ENCODE measurements around the gene SCAMP2.

Gene SCAMP2

GRCh38 chr15:74809242-74809641 is 63.9 kb downstream of the SCAMP2 start:
- TF ChIP-seq, protein P1, sequence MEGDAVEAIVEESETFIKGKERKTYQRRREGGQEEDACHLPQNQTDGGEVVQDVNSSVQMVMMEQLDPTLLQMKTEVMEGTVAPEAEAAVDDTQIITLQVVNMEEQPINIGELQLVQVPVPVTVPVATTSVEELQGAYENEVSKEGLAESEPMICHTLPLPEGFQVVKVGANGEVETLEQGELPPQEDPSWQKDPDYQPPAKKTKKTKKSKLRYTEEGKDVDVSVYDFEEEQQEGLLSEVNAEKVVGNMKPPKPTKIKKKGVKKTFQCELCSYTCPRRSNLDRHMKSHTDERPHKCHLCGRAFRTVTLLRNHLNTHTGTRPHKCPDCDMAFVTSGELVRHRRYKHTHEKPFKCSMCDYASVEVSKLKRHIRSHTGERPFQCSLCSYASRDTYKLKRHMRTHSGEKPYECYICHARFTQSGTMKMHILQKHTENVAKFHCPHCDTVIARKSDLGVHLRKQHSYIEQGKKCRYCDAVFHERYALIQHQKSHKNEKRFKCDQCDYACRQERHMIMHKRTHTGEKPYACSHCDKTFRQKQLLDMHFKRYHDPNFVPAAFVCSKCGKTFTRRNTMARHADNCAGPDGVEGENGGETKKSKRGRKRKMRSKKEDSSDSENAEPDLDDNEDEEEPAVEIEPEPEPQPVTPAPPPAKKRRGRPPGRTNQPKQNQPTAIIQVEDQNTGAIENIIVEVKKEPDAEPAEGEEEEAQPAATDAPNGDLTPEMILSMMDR (IDR thresholded peaks at IDR 0.05; ENCODE audit: low read depth, low read length, missing control alignments), result no peak
- DNase-seq (ENCODE audit: low read depth), result no peak
- in situ Hi-C loops (cut with HindIII; ENCODE audit: low sequenced_read_pairs), result no loop called here
- H3K4me3 ChIP-seq (ENCODE audit: low read depth, low read length), result no peak overlapping the region

- in situ Hi-C loops (cut with HindIII; ENCODE audit: low sequenced_read_pairs), result no loop called here
- TF ChIP-seq, protein P1 (IDR thresholded peaks at IDR 0.05; ENCODE audit: low read depth, low read length, missing control alignments), result peak; percentile 16
- no peak for DNase-seq (ENCODE audit: low read depth)
- H3K4me3 ChIP-seq (ENCODE audit: low read depth, low read length), result no peak overlapping the region
Measured at GRCh38 chr15:74808840-74809229, 64.3 kb downstream of the SCAMP2 start.

- in situ Hi-C loops (cut with HindIII; ENCODE audit: low sequenced_read_pairs), result no loop called here
- TF ChIP-seq, protein P1 (IDR thresholded peaks at IDR 0.05; ENCODE audit: low read depth, low read length, missing control alignments), result no peak
- no peak overlapping the region for H3K4me3 ChIP-seq (ENCODE audit: low read depth, low read length)
- DNase-seq (ENCODE audit: low read depth), result no peak
Measured at GRCh38 chr15:74808078-74808839, 64.9 kb downstream of the SCAMP2 start.

DNA sequence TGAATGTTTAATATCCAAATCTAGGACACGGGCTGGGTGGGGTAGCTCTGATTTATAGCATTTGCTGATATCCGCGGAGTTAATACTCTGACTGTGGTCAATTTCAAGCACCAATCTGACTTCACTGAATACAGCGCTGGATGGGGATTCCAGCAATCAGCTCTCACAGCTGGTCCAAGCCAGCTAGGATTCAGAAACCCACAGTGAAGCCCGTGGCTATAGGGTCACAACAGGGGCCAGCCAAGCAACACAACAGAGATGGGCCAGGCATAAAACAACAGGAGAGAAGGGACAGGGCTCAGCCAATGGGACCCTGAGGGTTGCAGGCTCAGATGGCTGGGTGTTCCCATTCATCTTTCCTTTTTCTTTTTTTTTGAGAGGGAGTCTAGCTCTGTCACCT is 65.9 kb downstream of the SCAMP2 start:
- DNase-seq (ENCODE audit: low read depth), result no peak
- TF ChIP-seq, protein P1 (IDR thresholded peaks at IDR 0.05; ENCODE audit: low read depth, low read length, missing control alignments), result no peak
- no peak overlapping the region for H3K4me3 ChIP-seq (ENCODE audit: low read depth, low read length)
- in situ Hi-C loops (cut with HindIII; ENCODE audit: low sequenced_read_pairs), result no loop called here

DNA sequence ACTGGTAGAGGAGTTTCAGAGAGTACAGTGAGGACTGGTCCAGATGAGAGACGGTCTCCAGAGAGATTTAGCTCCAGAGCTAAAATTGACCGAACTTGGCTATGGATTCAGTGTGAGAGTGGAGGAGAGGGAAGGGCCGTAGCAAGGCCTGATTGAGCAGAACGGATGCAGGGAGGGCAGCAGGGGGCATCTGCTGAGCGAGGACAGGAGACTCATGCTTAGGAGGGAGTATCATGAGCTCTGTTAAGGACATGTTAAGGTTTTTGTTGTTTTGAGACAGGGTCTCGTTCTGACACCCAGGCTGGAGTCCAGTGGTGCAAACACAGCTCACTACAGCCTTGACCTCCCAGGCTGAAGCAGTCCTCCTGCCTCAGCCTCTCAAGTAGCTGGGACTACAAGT is 68.2 kb downstream of the SCAMP2 start:
- no peak overlapping the region for H3K4me3 ChIP-seq (ENCODE audit: low read depth, low read length)
- DNase-seq (ENCODE audit: low read depth), result no peak
- TF ChIP-seq, protein P1 (IDR thresholded peaks at IDR 0.05; ENCODE audit: low read depth, low read length, missing control alignments), result no peak
- in situ Hi-C loops (cut with HindIII; ENCODE audit: low sequenced_read_pairs), result no loop called here

DNA sequence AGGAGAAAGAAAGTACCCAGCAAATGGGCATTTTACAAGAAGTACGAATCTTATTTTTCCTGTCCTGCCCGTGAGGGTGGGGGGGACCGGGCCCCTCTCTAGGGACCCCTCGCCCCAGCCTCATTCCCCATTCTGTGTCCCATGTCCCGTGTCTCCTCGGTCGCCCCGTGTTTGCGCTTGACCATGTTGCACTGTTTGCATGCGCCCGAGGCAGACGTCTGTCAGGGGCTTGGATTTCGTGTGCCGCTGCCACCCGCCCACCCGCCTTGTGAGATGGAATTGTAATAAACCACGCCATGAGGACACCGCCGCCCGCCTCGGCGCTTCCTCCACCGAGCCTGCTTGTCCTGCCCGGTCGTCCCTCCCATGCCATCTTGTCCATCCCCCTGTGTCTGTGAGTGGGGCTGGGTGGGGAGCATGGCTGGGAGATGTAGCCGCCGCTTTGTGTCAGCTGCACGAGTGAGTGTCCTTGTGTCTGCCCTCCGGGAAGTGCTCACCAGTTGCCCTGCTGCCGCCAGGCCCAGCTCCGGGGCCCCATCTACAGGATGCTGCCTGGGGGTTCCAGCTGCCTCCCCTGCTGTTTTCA is 70.2 kb downstream of the SCAMP2 start:
- in situ Hi-C loops (cut with HindIII; ENCODE audit: low sequenced_read_pairs), result no loop called here
- H3K4me3 ChIP-seq (ENCODE audit: low read depth, low read length), result no peak overlapping the region
- no peak for DNase-seq (ENCODE audit: low read depth)
- TF ChIP-seq, protein P1 (IDR thresholded peaks at IDR 0.05; ENCODE audit: low read depth, low read length, missing control alignments), result no peak
